Activated naive CD8-positive, alpha-beta T cell treated with anti-CD3 and anti-CD28 coated beads for 36 hours (primary cell): ENCODE data around the gene HOXA3. TPM values are rescaled to one million over a fixed set of nuclear protein-coding genes. Genes with fewer than 3 reads are reported as not detected.

Experiments used
- DNase-seq: peaks from one replicate; pipeline ENCODE4 v3.0.0; 2021
- H3K27ac Mint-ChIP-seq: one replicate; pipeline ENCODE4 v1.8.0; 2022; ENCODE audit warnings: mild to moderate bottlenecking, moderate library complexity, mixed read lengths
- H3K27me3 Mint-ChIP-seq: one replicate; pipeline ENCODE4 v1.8.0; 2022; ENCODE audit warnings: mild to moderate bottlenecking, mixed read lengths
- H3K36me3 Mint-ChIP-seq: one replicate; pipeline ENCODE4 v1.8.0; 2021; ENCODE audit warnings: mild to moderate bottlenecking, mixed read lengths
- H3K4me1 Mint-ChIP-seq: one replicate; pipeline ENCODE4 v1.8.0; 2021; ENCODE audit warnings: mixed read lengths
- H3K4me3 Mint-ChIP-seq: one replicate; pipeline ENCODE4 v1.8.0; 2022; ENCODE audit warnings: mild to moderate bottlenecking, moderate library complexity, mixed read lengths
- H3K9me3 Mint-ChIP-seq: one replicate; pipeline ENCODE4 v1.8.0; 2022; ENCODE audit warnings: mixed read lengths
- total RNA-seq, 2 experiments: library from RNA; stranded (reverse); gene quantifications; one replicate each; pipeline ENCODE4 v1.2.3, GENCODE V29; 2021

The HOXA3 gene
- total RNA-seq, 2 experiments from 2014 or later: not detected

GRCh38 chr7:27100694-27101170, 51.7 kb downstream of the HOXA3 start:
- Mint-ChIP-seq H3K9me3 (no peaks in the 10 kb centered on the region), H3K27ac (no peak overlapping the region), H3K27me3 (peaks cover 92% of the 10 kb centered on the region), H3K4me3 (no peak overlapping the region), H3K36me3 (peaks cover 2% of the 10 kb centered on the region), H3K4me1 (peaks cover 21% of the 10 kb centered on the region)
- no peak for DNase-seq

GRCh38 chr7:27099453-27100370, 52.7 kb downstream of the HOXA3 start:
- no peaks in the 10 kb centered on the region for H3K9me3 Mint-ChIP-seq

GRCh38 chr7:27098578-27099451, 53.6 kb downstream of the HOXA3 start:
- H3K27ac Mint-ChIP-seq: no peak overlapping the region
- no peaks in the 10 kb centered on the region for H3K9me3 Mint-ChIP-seq
- peaks cover 92% of the 10 kb centered on the region for H3K27me3 Mint-ChIP-seq
- no peak for DNase-seq
- no peak overlapping the region for H3K4me3 Mint-ChIP-seq
- H3K4me1 Mint-ChIP-seq: peaks cover 30% of the 10 kb centered on the region
- H3K36me3 Mint-ChIP-seq: peaks cover 2% of the 10 kb centered on the region

More at GRCh38 chr7:27099453-27100370, 52.7 kb downstream of the HOXA3 start:
- Mint-ChIP-seq H3K4me1 (peaks cover 28% of the 10 kb centered on the region), H3K4me3 (no peak overlapping the region), H3K27me3 (peaks cover 92% of the 10 kb centered on the region), H3K36me3 (peaks cover 2% of the 10 kb centered on the region), H3K27ac (no peak overlapping the region)
- DNase-seq: no peak

GRCh38 chr7:27097686-27098577, 54.5 kb downstream of the HOXA3 start:
- Mint-ChIP-seq H3K27me3 (peaks cover 92% of the 10 kb centered on the region), H3K9me3 (no peaks in the 10 kb centered on the region), H3K27ac (no peak overlapping the region), H3K4me1 (peaks cover 29% of the 10 kb centered on the region), H3K4me3 (peak overlapping the region; percentile 83), H3K36me3 (peaks cover 2% of the 10 kb centered on the region)
- DNase-seq: no peak

GRCh38 chr7:27096768-27097514, 55.4 kb downstream of the HOXA3 start:
- peaks cover 23% of the 10 kb centered on the region for H3K4me1 Mint-ChIP-seq
- no peak overlapping the region for H3K27ac Mint-ChIP-seq
- H3K9me3 Mint-ChIP-seq: no peaks in the 10 kb centered on the region
- H3K27me3 Mint-ChIP-seq: peaks cover 92% of the 10 kb centered on the region
- peak overlapping the region; percentile 83 for H3K4me3 Mint-ChIP-seq
- peaks cover 2% of the 10 kb centered on the region for H3K36me3 Mint-ChIP-seq
- DNase-seq: no peak

- Mint-ChIP-seq H3K27ac (no peak within 1 kb of the TSS), H3K9me3 (no peaks in the 10 kb centered on the region), H3K27me3 (peaks cover 92% of the 10 kb centered on the region), H3K36me3 (no peaks in the 10 kb centered on the region), H3K4me1 (peaks cover 23% of the 10 kb centered on the region), H3K4me3 (peak within 1 kb of the TSS; percentile 83)
- peak; percentile 80 for DNase-seq
These were observed 56.3 kb downstream of the HOXA3 start, which contains the start of gene HOXA1 for GRCh38 chr7:27095897-27096767. Gene HOXA1 (minus strand): TSS chr7:27096000. CDS start chr7:27095912, 88 bp downstream.

GRCh38 chr7:27095050-27095896, 57.1 kb downstream of the HOXA3 start:
- Mint-ChIP-seq H3K4me1 (peaks cover 23% of the 10 kb centered on the region), H3K36me3 (no peaks in the 10 kb centered on the region), H3K4me3 (peak overlapping the region; percentile 83), H3K27me3 (peaks cover 92% of the 10 kb centered on the region), H3K27ac (no peak overlapping the region), H3K9me3 (no peaks in the 10 kb centered on the region)
- DNase-seq: no peak

GRCh38 chr7:27094304-27095049, 57.9 kb downstream of the HOXA3 start:
- H3K4me3 Mint-ChIP-seq: peak overlapping the region; percentile 35
- no peak overlapping the region for H3K27ac Mint-ChIP-seq
- no peak for DNase-seq
- no peaks in the 10 kb centered on the region for H3K9me3 Mint-ChIP-seq
- H3K27me3 Mint-ChIP-seq: peaks cover 92% of the 10 kb centered on the region
- H3K4me1 Mint-ChIP-seq: peaks cover 23% of the 10 kb centered on the region
- H3K36me3 Mint-ChIP-seq: no peaks in the 10 kb centered on the region

- peaks cover 92% of the 10 kb centered on the region for H3K27me3 Mint-ChIP-seq
- H3K4me3 Mint-ChIP-seq: no peak overlapping the region
These were observed 59.0 kb downstream of the HOXA3 start for GRCh38 chr7:27093184-27093895.

GRCh38 chr7:27092819-27093110, 59.6 kb downstream of the HOXA3 start:
- DNase-seq: no peak
- Mint-ChIP-seq H3K4me3 (no peak overlapping the region), H3K27ac (no peak overlapping the region), H3K27me3 (peaks cover 91% of the 10 kb centered on the region), H3K36me3 (no peaks in the 10 kb centered on the region), H3K9me3 (no peaks in the 10 kb centered on the region), H3K4me1 (peaks cover 18% of the 10 kb centered on the region)

More at GRCh38 chr7:27093184-27093895, 59.0 kb downstream of the HOXA3 start:
- DNase-seq: no peak
- Mint-ChIP-seq H3K9me3 (no peaks in the 10 kb centered on the region), H3K36me3 (no peaks in the 10 kb centered on the region), H3K27ac (no peak overlapping the region), H3K4me1 (peaks cover 18% of the 10 kb centered on the region)

- H3K27ac Mint-ChIP-seq: no peak overlapping the region
- peaks cover 15% of the 10 kb centered on the region for H3K4me1 Mint-ChIP-seq
- H3K27me3 Mint-ChIP-seq: peaks cover 91% of the 10 kb centered on the region
- H3K9me3 Mint-ChIP-seq: no peaks in the 10 kb centered on the region
- no peaks in the 10 kb centered on the region for H3K36me3 Mint-ChIP-seq
- H3K4me3 Mint-ChIP-seq: no peak overlapping the region
- no peak for DNase-seq
These were observed 60.2 kb downstream of the HOXA3 start for GRCh38 chr7:27091941-27092818.
